Fibroblast of villous mesenchyme (primary cell): ENCODE results near the gene HDAC11. TPM values are rescaled to one million over a fixed set of nuclear protein-coding genes. Genes with fewer than 3 reads are reported as not detected.
A peak's percentile ranks its signal among the peaks of the same experiment; 100 is the strongest.

Experiments
- DNase-seq: peaks from one replicate; pipeline ENCODE4 v3.0.0-alpha.2; 2010; ENCODE audit warnings: low read depth
- H3K4me3 ChIP-seq: 2 replicates; pipeline ENCODE4 v1.5.1; 2011; ENCODE audit warnings: low read depth, mild to moderate bottlenecking, low read length
- CTCF ChIP-seq: IDR thresholded peaks from 2 replicates; pipeline ENCODE4 v1.5.1; 2012; ENCODE audit warnings: low read depth, mild to moderate bottlenecking, low read length; ENCODE audit not compliant: insufficient read depth
- total RNA-seq: library from RNA; depleted of rRNA; stranded (reverse); fragments of >200 nt; gene quantifications from 2 replicates; pipeline ENCODE4 v1.2.3, GENCODE V29; 2012

HDAC11 gene
- total RNA-seq, 1 donor, result 9.5 TPM

- peak; percentile 56 for DNase-seq
- no peak overlapping the region for H3K4me3 ChIP-seq
- TF ChIP-seq CTCF, result no peak
Measured at GRCh38 chr3:13540297-13540995, 60.3 kb downstream of the HDAC11 start.

DNA sequence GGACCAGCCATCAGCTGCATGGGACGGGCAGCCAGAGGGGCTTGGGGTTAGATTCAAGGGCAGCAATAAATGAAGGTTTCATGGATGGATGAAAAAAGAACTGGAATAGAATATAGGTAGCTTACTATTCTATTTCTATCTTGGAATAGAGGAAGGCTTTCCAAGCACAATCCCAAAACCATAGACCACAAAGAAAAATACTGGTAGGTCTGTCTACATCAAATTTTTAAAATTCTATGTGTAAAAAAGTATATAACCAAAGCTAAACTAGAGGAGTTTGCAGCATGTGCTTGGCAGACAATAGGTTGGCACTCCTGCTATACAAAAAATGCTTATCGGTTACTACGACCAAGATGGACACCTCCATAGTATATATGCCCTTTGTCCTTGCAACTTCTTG lies 61.6 kb downstream of the HDAC11 start:
- no peak for DNase-seq
- no peak for TF ChIP-seq CTCF
- H3K4me3 ChIP-seq, result no peak overlapping the region

DNA sequence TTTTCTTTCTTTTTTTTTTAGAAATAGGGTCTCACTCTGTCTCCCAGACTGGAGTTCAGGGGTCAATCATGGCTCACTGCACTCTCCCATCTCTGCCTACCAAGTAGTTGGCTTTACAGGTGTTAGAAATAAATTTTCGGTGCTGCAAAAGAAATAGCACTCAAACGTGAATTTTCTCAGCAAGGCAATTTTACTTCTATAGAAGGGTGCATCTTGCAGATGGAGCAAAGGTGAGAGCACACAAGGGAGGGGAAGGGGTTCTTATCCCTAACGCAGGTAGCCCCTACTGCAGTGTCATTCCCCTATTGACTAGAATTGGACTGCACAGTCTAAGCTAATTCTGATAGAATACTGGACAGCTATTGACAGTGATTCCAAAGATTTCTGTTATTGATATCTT lies 62.0 kb downstream of the HDAC11 start:
- no peak for TF ChIP-seq CTCF
- H3K4me3 ChIP-seq, result no peak overlapping the region
- no peak for DNase-seq

DNA sequence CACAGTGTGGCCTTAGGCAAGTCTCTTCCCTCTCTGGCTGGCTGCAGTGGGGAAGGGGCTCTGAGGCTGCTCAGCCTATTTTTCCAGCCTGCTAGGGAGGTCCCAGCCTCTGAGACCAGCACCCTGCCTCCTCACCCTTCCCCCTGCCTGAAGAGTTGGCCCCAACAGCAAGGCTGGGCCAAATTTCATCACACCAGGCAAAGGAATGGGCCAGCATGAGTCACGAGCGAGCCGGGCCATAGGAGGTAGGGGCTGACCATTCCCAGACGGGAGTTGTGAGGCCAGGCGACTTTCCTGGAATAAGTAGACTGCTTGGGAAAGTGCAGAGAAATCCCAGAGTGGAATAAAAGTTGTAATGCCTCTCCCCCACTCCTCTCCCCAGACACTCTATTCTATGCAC lies 63.1 kb downstream of the HDAC11 start:
- peak; percentile 98 for DNase-seq
- no peak for TF ChIP-seq CTCF
- H3K4me3 ChIP-seq, result no peak overlapping the region

GRCh38 chr3:13544293-13544831 lies 64.3 kb downstream of the HDAC11 start:
- TF ChIP-seq CTCF, result no peak
- peak; percentile 66 for DNase-seq

DNA sequence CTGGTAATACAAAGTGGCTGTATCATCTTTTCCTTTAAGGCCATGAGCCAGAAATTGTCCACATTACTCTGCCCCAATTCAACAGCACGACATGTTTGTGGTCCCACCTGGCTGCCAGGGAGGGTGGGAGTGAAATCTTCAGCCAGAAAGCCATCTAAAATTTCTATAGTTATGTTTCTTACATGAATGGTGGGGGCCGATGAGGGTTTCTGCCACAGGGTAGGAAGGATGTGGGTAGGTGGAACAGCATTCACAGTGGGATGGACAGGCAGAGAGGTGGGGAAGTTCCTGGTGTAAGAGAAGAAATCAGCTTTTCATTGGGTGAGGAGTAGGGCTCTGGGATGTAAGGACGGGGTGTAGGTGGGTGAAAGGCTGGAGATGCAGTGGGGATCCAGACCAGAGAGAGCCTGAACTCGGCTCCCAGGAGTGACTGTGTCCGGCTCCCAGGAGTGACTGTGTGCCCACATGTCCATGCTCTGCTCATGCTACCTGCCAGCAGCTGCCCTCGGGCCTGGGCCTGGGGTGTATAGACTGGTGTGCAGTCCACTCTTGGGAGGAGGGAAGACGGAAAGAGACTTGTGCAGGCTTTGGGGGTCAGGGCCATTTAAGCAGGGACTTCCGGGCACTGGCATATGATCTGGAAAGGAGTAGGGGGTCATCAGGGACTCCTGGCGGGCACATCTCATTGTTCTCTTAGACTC lies 65.0 kb downstream of the HDAC11 start:
- no peak for TF ChIP-seq CTCF
- no peak overlapping the region for H3K4me3 ChIP-seq
- no peak for DNase-seq

More at GRCh38 chr3:13544293-13544831, 64.3 kb downstream of the HDAC11 start:
- H3K4me3 ChIP-seq, result no peak overlapping the region
